NB4 (cell line): Measurements from ENCODE around the gene ZNF518B.

ENCODE experiments used
- DNase-seq: peaks from one replicate; pipeline ENCODE4 v3.0.0; 2010; ENCODE audit warnings: low read depth
- H3K4me3 ChIP-seq: one replicate; pipeline ENCODE4 v1.5.1; 2011; ENCODE audit warnings: mild to moderate bottlenecking, low read depth, low read length, moderate library complexity
- MYC ChIP-seq: IDR thresholded peaks from 2 replicates; pipeline ENCODE4 v1.6.1; 2011; ENCODE audit warnings: low read depth, low read length
- POLR2A ChIP-seq: IDR thresholded peaks from 2 replicates; pipeline ENCODE4 v1.6.1; 2011; ENCODE audit warnings: mild to moderate bottlenecking; ENCODE audit not compliant: insufficient read length; ENCODE audit errors: extremely low read depth
- TF ChIP-seq, protein P1 (sequence below): IDR thresholded peaks from one replicate; pipeline ENCODE4 v1.5.1; 2012; ENCODE audit warnings: low read depth, low read length
- TF ChIP-seq, protein P2 (sequence below): IDR thresholded peaks from 2 replicates; pipeline ENCODE4 v1.6.1; 2011; ENCODE audit warnings: low read depth, low read length

The ZNF518B gene

DNA sequence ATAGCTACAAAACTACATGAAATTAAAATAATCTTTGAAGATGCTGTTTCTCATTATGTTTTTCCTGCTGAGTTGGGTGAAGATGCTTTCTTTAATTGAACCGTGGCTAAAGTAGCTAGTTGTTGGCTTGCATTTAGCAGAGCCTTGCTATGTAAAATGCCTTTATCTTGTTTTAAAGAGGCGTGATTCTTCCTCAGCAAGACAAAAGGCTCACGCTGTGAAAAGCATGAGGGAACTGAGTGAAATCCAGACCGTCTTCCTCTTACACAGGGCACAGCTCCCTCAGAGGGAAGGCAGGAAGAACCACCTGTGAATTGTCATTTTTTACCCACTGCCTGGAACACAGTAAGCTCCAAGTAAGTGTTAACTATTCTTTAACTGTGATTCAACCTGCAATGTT, 39.0 kb upstream of the ZNF518B start:
- DNase-seq = no peak
- no peak overlapping the region for H3K4me3 ChIP-seq
- TF ChIP-seq, protein P1, sequence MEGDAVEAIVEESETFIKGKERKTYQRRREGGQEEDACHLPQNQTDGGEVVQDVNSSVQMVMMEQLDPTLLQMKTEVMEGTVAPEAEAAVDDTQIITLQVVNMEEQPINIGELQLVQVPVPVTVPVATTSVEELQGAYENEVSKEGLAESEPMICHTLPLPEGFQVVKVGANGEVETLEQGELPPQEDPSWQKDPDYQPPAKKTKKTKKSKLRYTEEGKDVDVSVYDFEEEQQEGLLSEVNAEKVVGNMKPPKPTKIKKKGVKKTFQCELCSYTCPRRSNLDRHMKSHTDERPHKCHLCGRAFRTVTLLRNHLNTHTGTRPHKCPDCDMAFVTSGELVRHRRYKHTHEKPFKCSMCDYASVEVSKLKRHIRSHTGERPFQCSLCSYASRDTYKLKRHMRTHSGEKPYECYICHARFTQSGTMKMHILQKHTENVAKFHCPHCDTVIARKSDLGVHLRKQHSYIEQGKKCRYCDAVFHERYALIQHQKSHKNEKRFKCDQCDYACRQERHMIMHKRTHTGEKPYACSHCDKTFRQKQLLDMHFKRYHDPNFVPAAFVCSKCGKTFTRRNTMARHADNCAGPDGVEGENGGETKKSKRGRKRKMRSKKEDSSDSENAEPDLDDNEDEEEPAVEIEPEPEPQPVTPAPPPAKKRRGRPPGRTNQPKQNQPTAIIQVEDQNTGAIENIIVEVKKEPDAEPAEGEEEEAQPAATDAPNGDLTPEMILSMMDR = no peak
- TF ChIP-seq, protein P2, sequence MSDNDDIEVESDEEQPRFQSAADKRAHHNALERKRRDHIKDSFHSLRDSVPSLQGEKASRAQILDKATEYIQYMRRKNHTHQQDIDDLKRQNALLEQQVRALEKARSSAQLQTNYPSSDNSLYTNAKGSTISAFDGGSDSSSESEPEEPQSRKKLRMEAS = no peak
- TF ChIP-seq MYC = no peak
- no peak for TF ChIP-seq POLR2A

DNA sequence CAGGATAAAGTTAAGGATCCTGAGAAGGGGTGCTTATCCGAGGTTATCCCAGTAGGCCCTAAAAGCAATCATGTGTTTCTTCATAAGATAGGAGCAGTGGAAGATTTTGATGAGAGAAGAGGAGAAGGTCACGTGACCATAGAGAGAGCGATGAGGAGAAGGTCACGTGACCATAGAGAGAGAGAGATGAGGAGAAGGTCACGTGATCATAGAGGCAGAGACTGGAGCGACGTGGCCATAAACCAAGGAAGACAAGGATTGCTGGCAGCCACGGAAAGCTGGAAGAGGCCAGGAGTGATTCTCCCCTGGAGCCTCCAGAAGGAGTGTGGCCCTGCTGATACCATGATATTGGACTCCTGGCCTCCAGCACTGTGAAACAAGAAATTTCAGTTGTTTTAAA, 38.4 kb upstream of the ZNF518B start:
- TF ChIP-seq POLR2A (no peak), MYC (no peak)
- TF ChIP-seq, protein P2 = no peak
- TF ChIP-seq, protein P1 = no peak
- DNase-seq = no peak
- H3K4me3 ChIP-seq = no peak overlapping the region

DNA sequence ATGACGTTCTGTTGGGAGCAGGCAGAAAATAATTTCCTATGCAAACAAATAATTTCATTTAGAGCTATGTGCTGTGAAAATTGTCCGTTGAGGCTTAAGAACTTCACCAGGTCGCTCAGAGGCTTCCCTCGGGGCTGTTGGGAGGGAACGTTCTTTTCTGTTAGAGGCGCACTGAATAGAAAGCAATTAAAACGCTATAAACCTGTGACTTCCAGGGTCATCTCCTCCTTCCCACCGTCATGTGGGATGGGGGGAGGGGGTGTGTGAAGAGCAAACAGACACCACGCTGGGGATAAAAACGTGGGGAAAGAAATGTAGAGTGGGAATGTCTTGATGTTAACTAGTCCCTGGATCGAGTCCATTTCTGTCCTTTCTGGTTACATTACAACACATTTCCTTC, 35.2 kb upstream of the ZNF518B start:
- no peak for DNase-seq
- no peak overlapping the region for H3K4me3 ChIP-seq
- no peak for TF ChIP-seq POLR2A
- TF ChIP-seq, protein P1 = no peak
- no peak for TF ChIP-seq MYC
- TF ChIP-seq, protein P2 = no peak

DNA sequence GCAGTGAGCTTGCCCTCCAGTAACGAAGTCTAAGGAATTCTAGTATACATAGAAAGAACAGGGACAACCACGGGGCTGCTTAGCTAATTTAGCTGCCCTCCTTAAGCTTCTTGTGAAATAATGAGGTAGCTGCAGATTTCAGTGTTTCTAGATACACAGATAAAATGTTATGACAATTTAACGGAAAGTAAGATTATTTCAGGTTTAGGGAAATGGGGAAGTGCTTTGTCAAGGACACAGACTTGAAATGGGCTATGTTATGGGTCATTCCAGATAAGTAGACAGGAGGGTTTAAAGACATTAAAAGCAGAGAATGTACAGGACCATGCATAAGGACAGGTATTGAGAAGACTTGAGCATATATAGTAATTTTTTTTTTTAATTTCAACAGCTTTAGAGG, 34.2 kb upstream of the ZNF518B start:
- TF ChIP-seq MYC (no peak), POLR2A (no peak)
- TF ChIP-seq, protein P1 = no peak
- TF ChIP-seq, protein P2 = no peak
- no peak for DNase-seq
- no peak overlapping the region for H3K4me3 ChIP-seq

DNA sequence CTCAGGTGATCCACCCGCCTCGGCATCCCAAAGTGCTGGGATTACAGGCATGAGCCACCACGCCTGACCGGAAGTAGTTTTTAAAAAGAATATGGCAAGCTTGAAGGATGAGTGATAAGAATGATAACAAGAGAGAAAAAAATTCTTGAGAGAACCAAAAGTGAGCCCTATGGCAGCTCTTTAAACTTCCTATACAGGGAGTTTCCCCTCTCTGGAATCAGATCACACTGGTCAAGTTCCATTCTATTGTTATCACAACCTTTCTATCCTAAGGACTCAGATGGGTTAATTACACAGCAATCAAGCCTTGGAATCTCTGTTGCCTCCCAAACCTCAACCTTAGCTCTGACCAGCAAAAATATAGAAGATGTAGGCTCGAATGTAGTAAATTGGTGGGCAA, 33.8 kb upstream of the ZNF518B start:
- TF ChIP-seq, protein P2 = no peak
- TF ChIP-seq MYC (no peak), POLR2A (no peak)
- TF ChIP-seq, protein P1 = no peak
- no peak overlapping the region for H3K4me3 ChIP-seq
- DNase-seq = no peak

DNA sequence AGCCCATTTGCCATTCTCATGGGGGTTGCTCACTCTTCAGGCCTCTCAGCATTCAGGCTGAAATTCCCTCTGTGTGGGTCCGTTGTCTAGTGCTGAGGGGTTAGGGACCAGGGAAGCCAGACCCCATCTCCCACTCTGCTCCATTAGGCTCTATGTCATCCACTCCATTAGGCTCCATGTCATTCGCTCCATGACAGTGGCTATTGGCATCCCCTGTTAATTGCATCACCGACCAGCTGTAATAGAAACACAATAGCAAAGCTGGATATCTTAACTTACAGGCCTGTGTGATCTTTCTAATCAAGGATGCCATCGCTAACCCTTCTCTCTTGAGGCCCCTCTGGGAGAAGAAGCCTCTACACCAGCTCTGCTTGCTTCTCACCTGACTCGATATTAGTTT, 25.7 kb upstream of the ZNF518B start:
- no peak overlapping the region for H3K4me3 ChIP-seq
- DNase-seq = no peak
- TF ChIP-seq, protein P2 = no peak
- TF ChIP-seq POLR2A = no peak
- TF ChIP-seq, protein P1 = no peak
- no peak for TF ChIP-seq MYC
